Measurements from ENCODE around the gene PKN1. TPM values are rescaled to one million over a fixed set of nuclear protein-coding genes. Genes with fewer than 3 reads are reported as not detected.

Gene PKN1
- total and polyA plus RNA-seq, 2 of the 13 experiments (the other 11 are each of a cell fraction or from before 2014, with no cell fraction given): 45.7 to 54.5 TPM

GRCh38 chr19:14496029-14496833, 63.1 kb downstream of the PKN1 start, which contains the start of gene GIPC1 (continued):
- TF ChIP-seq BCLAF1 (IDR thresholded peaks at IDR 0.05) (no peak), ZNF12 (CRISPR knock-in tag; IDR thresholded peaks at IDR 0.05) (peak; percentile 32; the same call in 1 of the 2 replicates), KAT8 (CRISPR knock-in tag; IDR thresholded peaks at IDR 0.05) (peak; percentile 80), ZNF546 (CRISPR knock-in tag; conservative IDR thresholded peaks at IDR 0.05) (no peak), RXRA (CRISPR knock-in tag; IDR thresholded peaks at IDR 0.05) (peak; percentile 58; the same call in 1 of the 2 replicates), DMAP1 (CRISPR knock-in tag; IDR thresholded peaks at IDR 0.05) (peak; percentile 54; the same call in 1 of the 2 replicates), CBFB (CRISPR knock-in tag; IDR thresholded peaks at IDR 0.05) (peak; percentile 71), ELF1 (CRISPR knock-in tag; IDR thresholded peaks at IDR 0.05) (peak; percentile 79), ZNF609 (CRISPR knock-in tag; IDR thresholded peaks at IDR 0.05; ENCODE audit: borderline replicate concordance) (peak; percentile 54; the same call in 1 of the 2 replicates), FOXP4 (CRISPR knock-in tag; IDR thresholded peaks at IDR 0.05) (peak; percentile 58), ARID3A (IDR thresholded peaks at IDR 0.05; ENCODE audit: low read depth, low read length) (0 out of 2 replicates have a peak, but pooled peaks have one; percentile 12), ZNF770 (CRISPR knock-in tag; IDR thresholded peaks at IDR 0.05) (peak; percentile 33; the same call in 1 of the 2 replicates), ZNF275 (CRISPR knock-in tag; IDR thresholded peaks at IDR 0.05; ENCODE audit: borderline replicate concordance) (peak; percentile 71; the same call in 1 of the 2 replicates)

All from HepG2 (cell line).